HG02642 (cell line): Measurements from ENCODE around the gene ACVR1B.

Experiments used
- ATAC-seq: cut with Tn5 transposase; IDR thresholded peaks from one replicate; pipeline ENCODE4 v1.9.1; 2021; ENCODE audit warnings: mild to moderate bottlenecking; ENCODE audit not compliant: unreplicated experiment, poor library complexity

The ACVR1B gene

GRCh38 chr12:52014567-52015530, 63.4 kb downstream of the ACVR1B start:
- no peak for ATAC-seq

- no peak for ATAC-seq
Measured at GRCh38 chr12:52015532-52016041, 64.1 kb downstream of the ACVR1B start.

GRCh38 chr12:52018433-52019112, 67.1 kb downstream of the ACVR1B start:
- no peak for ATAC-seq

- no peak for ATAC-seq
Measured at GRCh38 chr12:52019113-52019770, 67.7 kb downstream of the ACVR1B start.

- no peak for ATAC-seq
Measured at GRCh38 chr12:52020539-52021336, 69.2 kb downstream of the ACVR1B start.

- peak; percentile 15 for ATAC-seq
Measured at GRCh38 chr12:52022841-52023181, 71.3 kb downstream of the ACVR1B start.

- peak; percentile 47 for ATAC-seq
Measured at GRCh38 chr12:52023182-52023975, 71.9 kb downstream of the ACVR1B start.

GRCh38 chr12:52023976-52024688, 72.6 kb downstream of the ACVR1B start:
- ATAC-seq, result no peak

GRCh38 chr12:52024845-52025230, 73.3 kb downstream of the ACVR1B start:
- ATAC-seq, result no peak

GRCh38 chr12:52026263-52026662, 74.8 kb downstream of the ACVR1B start:
- no peak for ATAC-seq

- no peak for ATAC-seq
Measured at GRCh38 chr12:52027085-52027843, 75.8 kb downstream of the ACVR1B start.

- ATAC-seq, result no peak
Measured at GRCh38 chr12:52029685-52030084, 78.2 kb downstream of the ACVR1B start.

GRCh38 chr12:52032446-52032803, 80.9 kb downstream of the ACVR1B start:
- ATAC-seq, result no peak

GRCh38 chr12:52032804-52033445, 81.4 kb downstream of the ACVR1B start:
- ATAC-seq, result peak; percentile 93

GRCh38 chr12:52033446-52034140, 82.1 kb downstream of the ACVR1B start:
- no peak for ATAC-seq

- no peak for ATAC-seq
Measured at GRCh38 chr12:52035190-52035589, 83.7 kb downstream of the ACVR1B start.

GRCh38 chr12:52035926-52036325, 84.4 kb downstream of the ACVR1B start:
- ATAC-seq, result no peak
